Ovary (tissue), 3 donors: ENCODE measurements around the gene COL5A3.

ENCODE experiments used
- POLR2A ChIP-seq: fragments of 450-650 bp; IDR thresholded peaks from one replicate; pipeline ENCODE4 v1.6.1; 2017; ENCODE audit warnings: antibody characterized with exemption, mild to moderate bottlenecking, moderate library complexity
- TF ChIP-seq, protein P1 (sequence below), 3 donors: fragments of 450-650 bp in 2 of 3; fragments of 200-600 bp in 1 of 3; IDR thresholded peaks; one replicate each; pipeline versions ENCODE4 v1.5.1 to v1.8.0; 2016 to 2022; ENCODE audit warnings: antibody characterized with exemption in 3 of 3, mild to moderate bottlenecking in 1 of 3
- donor health status: DM: no; HTN: no; CAD: no.

DNA sequence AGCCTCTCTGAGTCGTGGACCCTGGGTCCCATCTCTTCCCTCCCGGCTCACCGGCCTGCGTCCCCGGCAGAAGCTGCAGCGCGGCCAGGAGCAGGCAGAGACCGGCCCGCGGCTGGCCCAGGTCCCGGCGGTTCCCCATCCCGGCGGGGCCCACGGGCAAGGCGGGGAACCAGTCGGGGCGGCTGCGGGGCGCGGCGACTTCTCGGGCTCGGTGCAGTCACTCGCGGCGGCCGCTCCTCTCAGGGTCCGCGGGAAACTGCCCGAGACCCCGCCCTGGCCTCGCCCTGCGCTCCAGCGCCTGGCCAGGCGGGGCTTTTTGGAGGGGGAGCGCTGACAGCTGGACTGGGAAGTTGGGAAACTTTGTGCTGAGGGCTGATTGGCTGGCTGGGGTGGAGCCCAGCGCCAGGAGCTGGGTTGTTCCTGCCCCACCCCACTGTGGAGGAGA is at the start of gene COL5A3:
- TF ChIP-seq, protein P1, sequence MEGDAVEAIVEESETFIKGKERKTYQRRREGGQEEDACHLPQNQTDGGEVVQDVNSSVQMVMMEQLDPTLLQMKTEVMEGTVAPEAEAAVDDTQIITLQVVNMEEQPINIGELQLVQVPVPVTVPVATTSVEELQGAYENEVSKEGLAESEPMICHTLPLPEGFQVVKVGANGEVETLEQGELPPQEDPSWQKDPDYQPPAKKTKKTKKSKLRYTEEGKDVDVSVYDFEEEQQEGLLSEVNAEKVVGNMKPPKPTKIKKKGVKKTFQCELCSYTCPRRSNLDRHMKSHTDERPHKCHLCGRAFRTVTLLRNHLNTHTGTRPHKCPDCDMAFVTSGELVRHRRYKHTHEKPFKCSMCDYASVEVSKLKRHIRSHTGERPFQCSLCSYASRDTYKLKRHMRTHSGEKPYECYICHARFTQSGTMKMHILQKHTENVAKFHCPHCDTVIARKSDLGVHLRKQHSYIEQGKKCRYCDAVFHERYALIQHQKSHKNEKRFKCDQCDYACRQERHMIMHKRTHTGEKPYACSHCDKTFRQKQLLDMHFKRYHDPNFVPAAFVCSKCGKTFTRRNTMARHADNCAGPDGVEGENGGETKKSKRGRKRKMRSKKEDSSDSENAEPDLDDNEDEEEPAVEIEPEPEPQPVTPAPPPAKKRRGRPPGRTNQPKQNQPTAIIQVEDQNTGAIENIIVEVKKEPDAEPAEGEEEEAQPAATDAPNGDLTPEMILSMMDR (IDR thresholded peaks at IDR 0.05) = no peak
- no peak for TF ChIP-seq POLR2A
